Nephron progenitor cell (in vitro differentiated cells): ENCODE data around the gene HINT3.
"Not testable (repeated sequence)": the region's sequence is repeated elsewhere in the genome, so short reads cannot be mapped to it uniquely, and the experiment has no call there.

Source experiments
- DNase-seq: peaks from one replicate; pipeline ENCODE4 v3.0.0; 2021
- H3K27ac Mint-ChIP-seq: 2 replicates; pipeline ENCODE4 v1.8.0; 2021; ENCODE audit warnings: mild to moderate bottlenecking, moderate library complexity, mixed read lengths
- H3K27me3 Mint-ChIP-seq: 2 replicates; pipeline ENCODE4 v1.8.0; 2021; ENCODE audit warnings: mild to moderate bottlenecking, low read depth, mixed read lengths; ENCODE audit not compliant: poor library complexity
- H3K36me3 Mint-ChIP-seq: 2 replicates; pipeline ENCODE4 v1.8.0; 2021; ENCODE audit warnings: low read depth, mixed read lengths
- H3K4me1 Mint-ChIP-seq: 2 replicates; pipeline ENCODE4 v1.8.0; 2021; ENCODE audit warnings: mixed read lengths
- H3K4me3 Mint-ChIP-seq: 2 replicates; pipeline ENCODE4 v1.8.0; 2021; ENCODE audit warnings: mild to moderate bottlenecking, moderate library complexity, mixed read lengths
- H3K9me3 Mint-ChIP-seq: 2 replicates; pipeline ENCODE4 v1.8.0; 2021; ENCODE audit warnings: mild to moderate bottlenecking, moderate library complexity, mixed read lengths
- CTCF ChIP-seq: fragments of 200-600 bp; sonication (generic); IDR thresholded peaks from 2 replicates; pipeline ENCODE4 v1.5.0; 2021; ENCODE audit warnings: antibody characterized with exemption

The HINT3 gene

DNA sequence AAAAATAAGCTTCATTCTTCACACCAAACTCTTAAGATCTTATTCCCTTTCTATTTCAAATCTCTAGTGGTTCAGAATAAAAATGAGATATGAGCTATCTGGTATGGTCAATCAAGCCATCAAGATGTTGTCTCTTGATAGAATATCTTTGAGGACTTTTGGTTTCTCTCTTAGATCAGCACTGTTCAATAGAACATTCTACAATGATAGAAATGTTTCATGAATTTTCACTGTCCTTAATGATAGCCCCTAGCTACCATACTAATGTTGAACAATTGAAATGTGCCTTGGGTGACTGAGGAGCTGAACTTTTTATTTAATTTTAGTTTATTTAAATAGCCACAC is 24.1 kb upstream of the HINT3 start:
- TF ChIP-seq CTCF, result no peak
- Mint-ChIP-seq H3K9me3 (peaks cover 10% of the 10 kb centered on the region), H3K36me3 (peaks cover 17% of the 10 kb centered on the region), H3K4me3 (no peak overlapping the region), H3K27ac (no peak overlapping the region), H3K27me3 (peaks cover 9% of the 10 kb centered on the region), H3K4me1 (peaks cover 13% of the 10 kb centered on the region)
- DNase-seq, result no peak

- H3K4me3 Mint-ChIP-seq, H3K27ac Mint-ChIP-seq, DNase-seq: not testable (repeated sequence)
- Mint-ChIP-seq H3K4me1 (peaks cover 12% of the 10 kb centered on the region), H3K9me3 (peaks cover 10% of the 10 kb centered on the region), H3K36me3 (peaks cover 11% of the 10 kb centered on the region), H3K27me3 (peaks cover 12% of the 10 kb centered on the region)
Measured at GRCh38 chr6:125935520-125935919, 21.1 kb upstream of the HINT3 start.

- no peak for TF ChIP-seq CTCF
- H3K27ac Mint-ChIP-seq, result peak overlapping the region; percentile 4
- DNase-seq, result no peak
- peaks cover 12% of the 10 kb centered on the region for H3K4me1 Mint-ChIP-seq
- no peaks in the 10 kb centered on the region for H3K36me3 Mint-ChIP-seq
- H3K4me3 Mint-ChIP-seq, result no peak overlapping the region
- H3K27me3 Mint-ChIP-seq, result peaks cover 16% of the 10 kb centered on the region
- peaks cover 6% of the 10 kb centered on the region for H3K9me3 Mint-ChIP-seq
Measured at GRCh38 chr6:125939026-125939425, 17.5 kb upstream of the HINT3 start.

DNA sequence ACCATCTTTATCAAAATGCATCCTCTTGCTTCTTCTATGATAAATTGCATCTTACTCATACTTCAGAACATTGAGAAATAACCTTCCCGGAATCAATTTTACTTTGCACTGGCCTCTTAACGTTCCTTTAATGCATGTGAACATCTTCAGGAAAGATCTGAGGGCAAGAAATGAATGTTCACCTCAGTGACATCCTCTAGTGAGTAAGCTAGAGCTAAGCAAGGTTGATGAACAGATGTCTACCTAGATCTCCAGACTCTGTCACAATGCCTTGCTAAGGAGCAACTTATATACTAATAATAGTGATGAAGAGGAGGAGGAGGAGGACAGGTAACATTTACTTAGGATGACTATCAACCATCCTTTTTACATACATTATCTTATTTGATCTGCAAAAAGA is 16.8 kb upstream of the HINT3 start:
- peaks cover 12% of the 10 kb centered on the region for H3K4me1 Mint-ChIP-seq
- no peaks in the 10 kb centered on the region for H3K36me3 Mint-ChIP-seq
- no peak overlapping the region for H3K4me3 Mint-ChIP-seq
- no peak overlapping the region for H3K27ac Mint-ChIP-seq
- peaks cover 6% of the 10 kb centered on the region for H3K9me3 Mint-ChIP-seq
- H3K27me3 Mint-ChIP-seq, result peaks cover 16% of the 10 kb centered on the region
- no peak for DNase-seq
- no peak for TF ChIP-seq CTCF

DNA sequence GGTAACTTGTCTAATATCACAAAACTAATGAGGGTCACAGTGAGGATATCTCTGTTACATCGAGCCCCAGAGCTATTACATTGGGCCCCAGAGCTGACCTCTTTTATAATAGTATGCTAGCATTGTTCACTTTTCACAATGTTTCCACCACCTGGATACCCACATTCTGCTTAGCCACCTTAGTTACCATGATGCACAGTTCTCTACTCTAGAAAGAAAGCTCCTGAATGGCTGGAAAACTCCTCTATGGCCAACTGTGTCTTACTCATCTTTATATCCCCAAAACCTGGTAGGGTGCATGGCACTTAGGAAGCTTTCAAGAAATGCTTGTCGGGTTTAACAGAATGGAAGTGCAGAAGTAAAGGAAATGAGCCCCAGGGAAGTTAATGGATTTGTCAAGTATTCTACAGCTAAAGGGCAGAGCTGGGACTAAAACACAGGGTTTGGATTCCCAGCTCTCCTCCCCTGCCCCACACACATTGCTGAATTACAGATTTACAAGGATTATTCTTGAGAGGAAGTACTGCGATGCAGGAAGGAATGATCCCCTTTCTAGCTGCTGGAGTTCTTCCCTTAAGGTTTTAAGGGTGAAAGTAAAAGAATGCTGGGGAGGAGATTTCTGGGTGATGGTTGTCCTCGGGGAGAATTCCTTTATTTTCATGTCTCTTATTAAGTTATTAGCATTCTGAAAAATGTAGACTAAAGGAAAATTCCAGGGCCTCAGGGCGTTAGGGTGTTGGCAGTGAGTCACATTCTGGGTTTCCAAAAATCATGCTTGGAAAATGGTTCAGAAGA is 16.1 kb upstream of the HINT3 start:
- no peak overlapping the region for H3K4me3 Mint-ChIP-seq

More for the DNA sequence above, 16.1 kb upstream of the HINT3 start:
- no peaks in the 10 kb centered on the region for H3K36me3 Mint-ChIP-seq
- H3K9me3 Mint-ChIP-seq, result peaks cover 6% of the 10 kb centered on the region
- H3K27ac Mint-ChIP-seq, result no peak overlapping the region
- H3K27me3 Mint-ChIP-seq, result peaks cover 14% of the 10 kb centered on the region
- no peak for TF ChIP-seq CTCF
- peaks cover 12% of the 10 kb centered on the region for H3K4me1 Mint-ChIP-seq
- no peak for DNase-seq
